ENCODE measurements around the gene RFT1.

DNA sequence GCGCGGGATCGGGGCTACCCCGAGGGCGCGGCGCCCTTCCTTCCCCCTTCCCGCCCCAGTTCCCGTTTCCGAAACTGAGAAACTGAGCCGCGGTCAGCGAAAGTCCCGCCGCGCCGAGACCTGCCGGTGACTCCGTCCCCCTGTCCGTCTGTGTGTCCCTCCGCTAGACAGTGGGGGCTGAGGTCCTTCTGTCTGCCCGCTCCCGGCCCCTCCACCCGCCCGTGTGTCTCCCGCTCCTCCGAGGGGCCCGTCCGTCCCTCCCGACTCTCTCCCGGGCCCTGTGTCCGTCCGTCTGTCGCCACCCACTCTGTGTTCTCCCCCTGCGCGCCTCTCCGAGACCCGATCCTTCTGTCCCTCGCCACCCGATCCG, 31.2 kb upstream of the RFT1 start:
- TF ChIP-seq, protein P1, sequence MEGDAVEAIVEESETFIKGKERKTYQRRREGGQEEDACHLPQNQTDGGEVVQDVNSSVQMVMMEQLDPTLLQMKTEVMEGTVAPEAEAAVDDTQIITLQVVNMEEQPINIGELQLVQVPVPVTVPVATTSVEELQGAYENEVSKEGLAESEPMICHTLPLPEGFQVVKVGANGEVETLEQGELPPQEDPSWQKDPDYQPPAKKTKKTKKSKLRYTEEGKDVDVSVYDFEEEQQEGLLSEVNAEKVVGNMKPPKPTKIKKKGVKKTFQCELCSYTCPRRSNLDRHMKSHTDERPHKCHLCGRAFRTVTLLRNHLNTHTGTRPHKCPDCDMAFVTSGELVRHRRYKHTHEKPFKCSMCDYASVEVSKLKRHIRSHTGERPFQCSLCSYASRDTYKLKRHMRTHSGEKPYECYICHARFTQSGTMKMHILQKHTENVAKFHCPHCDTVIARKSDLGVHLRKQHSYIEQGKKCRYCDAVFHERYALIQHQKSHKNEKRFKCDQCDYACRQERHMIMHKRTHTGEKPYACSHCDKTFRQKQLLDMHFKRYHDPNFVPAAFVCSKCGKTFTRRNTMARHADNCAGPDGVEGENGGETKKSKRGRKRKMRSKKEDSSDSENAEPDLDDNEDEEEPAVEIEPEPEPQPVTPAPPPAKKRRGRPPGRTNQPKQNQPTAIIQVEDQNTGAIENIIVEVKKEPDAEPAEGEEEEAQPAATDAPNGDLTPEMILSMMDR (IDR thresholded peaks at IDR 0.05; ENCODE audit: low read depth, low read length, poor library complexity, severe bottlenecking): no peak
- no peak for TF ChIP-seq EZH2phosphoT487 (IDR thresholded peaks at IDR 0.05; ENCODE audit: borderline replicate concordance, low read length)

All from DOHH2 (cell line).